CD1c-positive myeloid dendritic cell (primary cell): Measurements from ENCODE around the gene CDKN1B.

ENCODE experiments used
- DNase-seq: peaks from one replicate; pipeline ENCODE4 v3.0.0-alpha.2; 2016; ENCODE audit errors: extremely low spot score

CDKN1B gene

GRCh38 chr12:12701457-12701856, 15.7 kb upstream of the CDKN1B start:
- DNase-seq, result no peak

GRCh38 chr12:12704593-12705230, 12.5 kb upstream of the CDKN1B start:
- DNase-seq, result peak; percentile 77

GRCh38 chr12:12705838-12706520, 11.2 kb upstream of the CDKN1B start:
- DNase-seq, result peak; percentile 30

GRCh38 chr12:12713932-12714275, 3.3 kb upstream of the CDKN1B start:
- DNase-seq, result no peak

DNA sequence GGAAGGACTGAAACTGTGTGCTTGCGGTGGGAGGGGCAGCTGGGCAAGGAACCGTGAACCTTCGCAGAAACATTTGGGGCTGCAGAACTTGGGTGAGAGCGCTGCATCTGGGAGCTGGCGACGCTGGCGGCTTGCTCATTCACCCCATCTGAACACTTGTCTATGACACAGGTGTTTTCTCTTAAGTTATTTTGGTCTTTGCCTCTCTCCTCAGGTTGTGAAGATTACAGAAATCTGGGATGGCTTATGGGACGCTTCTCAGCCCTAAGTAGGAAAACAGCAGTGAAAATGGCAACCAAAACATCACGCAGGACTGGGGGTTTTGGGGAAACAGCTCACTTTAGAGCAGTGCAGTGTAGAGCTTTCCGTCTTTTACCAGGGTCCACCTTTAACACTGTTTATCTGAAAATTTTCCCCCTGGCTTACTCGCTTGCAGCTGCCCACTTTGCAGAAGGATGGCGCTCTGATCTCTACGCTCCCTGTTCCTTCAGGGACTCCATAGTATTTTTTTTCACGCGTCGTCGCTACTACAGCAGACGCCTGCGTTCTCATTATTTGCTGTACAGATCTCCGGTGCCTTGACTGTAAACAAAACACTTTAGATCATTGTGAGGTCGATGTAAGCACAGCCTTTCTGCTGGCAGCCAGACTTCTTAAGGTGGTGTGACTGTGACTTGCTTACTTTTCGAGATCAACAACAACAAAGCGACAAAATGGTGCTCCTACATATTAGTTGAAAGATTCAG, 2.7 kb upstream of the CDKN1B start:
- peak; percentile 40 for DNase-seq

- no peak for DNase-seq
Measured at GRCh38 chr12:12715128-12715458, 2.1 kb upstream of the CDKN1B start.

DNA sequence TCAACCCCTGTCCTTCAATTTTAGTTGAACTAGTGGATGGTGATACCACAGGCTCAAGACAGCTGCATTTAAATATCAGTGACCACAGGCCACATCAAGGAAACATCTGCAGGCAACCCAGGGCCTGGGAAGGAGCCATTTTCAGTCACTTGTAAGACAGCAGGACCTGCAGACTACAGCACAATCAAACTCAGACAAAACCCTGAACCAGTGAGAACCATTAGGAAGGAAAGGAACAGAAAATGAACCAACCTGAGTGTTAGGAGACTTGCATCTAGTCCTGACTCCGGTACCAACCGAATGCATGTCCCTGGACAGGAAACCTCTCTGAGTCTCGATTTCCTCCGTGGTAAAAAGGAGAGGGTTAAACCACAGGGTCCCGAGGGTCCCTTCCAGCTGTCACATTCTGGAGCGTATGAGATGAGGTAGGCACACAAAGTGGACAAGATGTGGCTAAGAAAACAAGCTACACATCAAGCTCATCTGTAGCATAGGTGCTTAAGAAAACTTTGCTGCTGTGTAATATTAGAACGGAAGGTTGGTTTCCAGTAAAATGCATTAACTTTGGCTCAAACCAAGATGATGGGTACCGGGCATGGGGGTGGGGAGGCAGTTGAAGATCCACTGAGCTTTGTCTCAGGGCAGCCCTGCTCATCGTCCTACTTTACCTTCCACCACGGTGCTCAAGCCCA, 1.6 kb upstream of the CDKN1B start:
- no peak for DNase-seq

DNA sequence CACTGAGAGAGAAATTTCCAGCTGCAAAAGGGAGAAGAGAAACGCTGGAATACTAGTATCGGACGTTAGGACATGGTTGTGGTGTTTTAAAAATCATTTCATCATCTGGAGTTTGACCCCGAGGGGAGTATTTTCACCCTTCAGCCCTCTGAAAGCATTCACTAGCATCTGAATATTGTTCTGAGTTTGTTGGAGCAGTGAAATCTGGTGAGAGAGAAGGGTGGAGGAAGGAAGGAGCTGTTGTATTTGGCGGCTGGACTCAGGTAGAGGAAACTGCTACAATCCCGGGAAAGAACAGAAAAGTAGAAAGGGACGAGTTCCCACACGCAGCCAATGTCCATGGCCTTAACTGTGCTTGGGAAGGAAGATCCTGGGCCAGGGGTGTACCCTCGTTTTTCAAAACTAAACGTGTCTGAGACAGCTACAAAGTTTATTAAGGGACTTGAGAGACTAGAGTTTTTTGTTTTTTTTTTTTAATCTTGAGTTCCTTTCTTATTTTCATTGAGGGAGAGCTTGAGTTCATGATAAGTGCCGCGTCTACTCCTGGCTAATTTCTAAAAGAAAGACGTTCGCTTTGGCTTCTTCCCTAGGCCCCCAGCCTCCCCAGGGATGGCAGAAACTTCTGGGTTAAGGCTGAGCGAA, 896 bp upstream of the CDKN1B start:
- no peak for DNase-seq

DNA sequence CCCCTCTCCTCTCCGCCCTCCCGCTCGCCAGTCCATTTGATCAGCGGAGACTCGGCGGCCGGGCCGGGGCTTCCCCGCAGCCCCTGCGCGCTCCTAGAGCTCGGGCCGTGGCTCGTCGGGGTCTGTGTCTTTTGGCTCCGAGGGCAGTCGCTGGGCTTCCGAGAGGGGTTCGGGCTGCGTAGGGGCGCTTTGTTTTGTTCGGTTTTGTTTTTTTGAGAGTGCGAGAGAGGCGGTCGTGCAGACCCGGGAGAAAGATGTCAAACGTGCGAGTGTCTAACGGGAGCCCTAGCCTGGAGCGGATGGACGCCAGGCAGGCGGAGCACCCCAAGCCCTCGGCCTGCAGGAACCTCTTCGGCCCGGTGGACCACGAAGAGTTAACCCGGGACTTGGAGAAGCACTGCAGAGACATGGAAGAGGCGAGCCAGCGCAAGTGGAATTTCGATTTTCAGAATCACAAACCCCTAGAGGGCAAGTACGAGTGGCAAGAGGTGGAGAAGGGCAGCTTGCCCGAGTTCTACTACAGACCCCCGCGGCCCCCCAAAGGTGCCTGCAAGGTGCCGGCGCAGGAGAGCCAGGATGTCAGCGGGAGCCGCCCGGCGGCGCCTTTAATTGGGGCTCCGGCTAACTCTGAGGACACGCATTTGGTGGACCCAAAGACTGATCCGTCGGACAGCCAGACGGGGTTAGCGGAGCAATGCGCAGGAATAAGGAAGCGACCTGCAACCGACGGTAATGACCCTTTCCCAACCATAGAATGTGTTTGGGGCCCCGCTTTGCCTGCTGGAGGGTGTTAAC, 615 bp downstream of the CDKN1B start:
- peak; percentile 68 for DNase-seq

DNA sequence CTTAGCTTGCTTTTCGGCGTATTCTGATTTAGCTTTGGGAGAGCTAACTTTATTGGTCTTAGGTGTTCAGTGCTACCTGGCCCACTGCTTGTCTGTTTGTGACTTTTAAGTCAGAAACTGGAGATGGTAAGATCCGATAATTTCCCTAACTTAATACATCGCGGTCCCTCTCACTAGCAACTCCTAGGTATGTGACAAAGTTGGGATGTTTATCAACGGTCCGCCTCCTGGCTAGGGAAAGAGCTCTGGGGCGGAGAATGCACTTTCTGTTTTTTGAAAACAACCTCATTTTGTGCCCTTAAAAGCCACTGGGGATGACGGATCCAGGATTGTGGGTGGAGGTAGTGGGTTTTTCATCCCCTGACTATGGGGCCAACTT, 1.2 kb downstream of the CDKN1B start:
- peak; percentile 20 for DNase-seq

GRCh38 chr12:12718853-12719252, 1.7 kb downstream of the CDKN1B start:
- DNase-seq, result peak; percentile 28

- DNase-seq, result peak; percentile 89
Measured at GRCh38 chr12:12719496-12719895, 2.3 kb downstream of the CDKN1B start.

GRCh38 chr12:12720052-12720451, 2.9 kb downstream of the CDKN1B start:
- no peak for DNase-seq

DNA sequence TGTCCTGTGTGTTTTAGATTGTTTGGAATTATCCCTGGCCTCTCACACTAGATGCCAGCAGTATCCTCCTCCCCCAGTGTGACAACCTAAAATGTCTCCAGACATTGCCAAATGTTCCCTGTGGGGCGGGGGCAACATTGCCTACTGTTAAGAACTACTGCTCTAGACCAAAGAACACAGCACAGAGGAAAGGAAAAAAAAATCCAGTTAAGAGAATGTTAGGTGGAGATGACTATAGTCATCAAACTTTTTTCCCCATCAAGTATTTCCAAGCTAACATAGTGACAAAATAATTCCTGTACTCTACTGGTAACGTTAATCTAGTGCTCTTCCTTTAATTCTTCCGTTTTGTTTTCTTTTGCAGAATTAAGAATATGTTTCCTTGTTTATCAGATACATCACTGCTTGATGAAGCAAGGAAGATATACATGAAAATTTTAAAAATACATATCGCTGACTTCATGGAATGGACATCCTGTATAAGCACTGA, 3.5 kb downstream of the CDKN1B start:
- no peak for DNase-seq

DNA sequence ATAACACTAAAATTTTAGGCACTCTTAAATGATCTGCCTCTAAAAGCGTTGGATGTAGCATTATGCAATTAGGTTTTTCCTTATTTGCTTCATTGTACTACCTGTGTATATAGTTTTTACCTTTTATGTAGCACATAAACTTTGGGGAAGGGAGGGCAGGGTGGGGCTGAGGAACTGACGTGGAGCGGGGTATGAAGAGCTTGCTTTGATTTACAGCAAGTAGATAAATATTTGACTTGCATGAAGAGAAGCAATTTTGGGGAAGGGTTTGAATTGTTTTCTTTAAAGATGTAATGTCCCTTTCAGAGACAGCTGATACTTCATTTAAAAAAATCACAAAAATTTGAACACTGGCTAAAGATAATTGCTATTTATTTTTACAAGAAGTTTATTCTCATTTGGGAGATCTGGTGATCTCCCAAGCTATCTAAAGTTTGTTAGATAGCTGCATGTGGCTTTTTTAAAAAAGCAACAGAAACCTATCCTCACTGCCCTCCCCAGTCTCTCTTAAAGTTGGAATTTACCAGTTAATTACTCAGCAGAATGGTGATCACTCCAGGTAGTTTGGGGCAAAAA, 4.1 kb downstream of the CDKN1B start:
- DNase-seq, result no peak

GRCh38 chr12:12721814-12722434, 4.8 kb downstream of the CDKN1B start:
- no peak for DNase-seq

- DNase-seq, result peak; percentile 61
Measured at GRCh38 chr12:12722435-12723148, 5.4 kb downstream of the CDKN1B start.

DNA sequence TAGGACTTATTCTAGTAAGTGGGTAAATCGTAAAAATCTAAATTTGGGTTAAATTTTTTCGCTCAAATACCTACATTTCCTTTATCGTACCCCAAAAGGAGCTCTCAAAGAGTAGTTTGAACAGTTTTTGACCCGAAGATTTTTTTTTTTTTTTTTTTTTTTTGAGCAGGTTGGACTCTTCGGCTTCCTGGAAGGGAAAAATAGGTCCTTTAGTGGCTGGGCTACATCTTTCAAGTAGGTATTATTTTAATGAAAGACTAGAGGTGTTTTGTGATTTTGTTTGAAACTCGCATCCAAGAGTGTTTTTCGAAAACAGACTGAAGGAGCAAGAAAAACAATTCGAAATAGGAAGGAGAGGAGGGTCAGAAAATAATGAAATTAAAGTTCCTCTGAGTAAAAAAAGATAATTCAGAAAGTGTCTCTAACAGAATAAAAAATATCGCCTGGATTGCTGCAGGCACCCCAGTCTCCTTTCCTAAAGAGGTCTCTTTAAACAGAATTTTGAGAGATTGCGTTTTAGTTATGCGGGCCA, 6.0 kb downstream of the CDKN1B start:
- DNase-seq, result no peak

DNA sequence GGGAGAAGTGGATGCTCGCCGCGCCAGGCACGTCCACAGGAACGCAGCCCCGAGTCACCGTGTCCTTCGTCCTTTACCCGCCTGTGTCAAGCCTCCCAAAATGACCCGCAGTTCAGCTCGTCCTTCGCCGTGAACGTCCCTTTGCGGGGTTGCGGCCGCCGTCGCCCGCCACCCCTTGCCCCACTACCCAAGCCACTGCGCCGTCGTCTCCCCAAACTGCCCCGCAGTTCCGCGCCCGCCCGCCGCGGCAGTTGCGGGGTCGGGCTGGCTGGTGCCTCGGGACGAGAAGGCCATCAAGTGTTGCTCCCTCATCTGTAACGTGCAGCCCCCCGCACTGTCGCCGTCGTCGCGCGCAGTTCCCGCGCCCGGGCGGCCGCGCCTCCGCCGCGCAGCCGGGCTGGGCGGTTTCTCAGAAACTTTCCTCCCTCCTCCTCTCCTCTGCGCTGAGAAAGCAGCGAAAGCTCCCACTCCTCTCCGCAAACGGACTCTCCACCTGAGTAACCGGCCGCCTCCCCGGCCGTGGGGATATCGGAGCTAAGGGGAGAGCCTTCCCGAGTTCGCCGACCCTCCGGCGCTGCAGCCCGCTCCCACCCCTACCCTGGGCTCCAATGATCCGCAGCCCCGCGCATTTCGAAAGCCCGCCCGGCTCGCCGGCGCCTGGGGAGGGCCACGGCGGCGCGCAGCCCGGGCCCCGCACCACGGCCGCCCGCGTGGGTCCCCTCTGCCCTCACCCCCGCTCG, 6.7 kb downstream of the CDKN1B start:
- peak; percentile 33 for DNase-seq
